Esophagus muscularis mucosa (tissue), 4 donors: ENCODE data around the gene PTBP1. TPM values are rescaled to one million over a fixed set of nuclear protein-coding genes. Genes with fewer than 3 reads are reported as not detected.

Experiments used
- DNase-seq: peaks from one replicate; pipeline ENCODE4 v3.0.0-alpha.2; 2017; ENCODE audit errors: extremely low spot score
- H3K27ac ChIP-seq, 4 donors: fragments of 200-600 bp; sonication (generic); replicated peaks in 1 of 4; 1 replicate in 3 of 4; 2 replicates in 1 of 4; pipeline ENCODE4 v1.5.1; 2016 to 2019; ENCODE audit warnings: mild to moderate bottlenecking in 1 of 4
- H3K27me3 ChIP-seq, 4 donors: fragments of 200-600 bp; sonication (generic); one replicate each; pipeline versions ENCODE4 v1.5.1 to v1.6.0; 2016 to 2019
- H3K36me3 ChIP-seq, 4 donors: fragments of 200-600 bp; sonication (generic); one replicate each; pipeline ENCODE4 v1.5.1; 2016 to 2019
- H3K4me1 ChIP-seq, 4 donors: fragments of 200-600 bp; sonication (generic); one replicate each; pipeline ENCODE4 v1.5.1; 2016 to 2019
- H3K4me3 ChIP-seq, 4 donors: fragments of 200-600 bp; sonication (generic); 1 replicate in 2 of 4; 2 replicates in 2 of 4; pipeline ENCODE4 v1.5.1; 2016 to 2019; ENCODE audit warnings: mild to moderate bottlenecking in 4 of 4, moderate library complexity in 1 of 4
- H3K9me3 ChIP-seq, 4 donors: fragments of 200-600 bp; sonication (generic); 1 replicate in 3 of 4; 2 replicates in 1 of 4; pipeline ENCODE4 v1.5.1; 2016 to 2019
- CTCF ChIP-seq, 3 experiments: fragments of 200-600 bp in 2 of 3; fragments of 450-650 bp in 1 of 3; sonication (generic) in 2 of 3; IDR thresholded peaks; one replicate each; pipeline ENCODE4 v1.5.1; 2017 to 2019; ENCODE audit warnings: antibody characterized with exemption in 3 of 3, mild to moderate bottlenecking in 2 of 3, moderate library complexity in 1 of 3
- EP300 ChIP-seq: sonication (generic); formaldehyde crosslinking; IDR thresholded peaks from one replicate; pipeline ENCODE4 v1.6.1; 2017; ENCODE audit warnings: antibody characterized with exemption
- POLR2A ChIP-seq: fragments of 450-650 bp; IDR thresholded peaks from one replicate; pipeline ENCODE4 v1.6.1; 2017; ENCODE audit warnings: antibody characterized with exemption, moderate library complexity, mild to moderate bottlenecking, low read depth
- POLR2AphosphoS5 ChIP-seq, 2 donors: sonication (generic); formaldehyde crosslinking; IDR thresholded peaks; one replicate each; pipeline ENCODE4 v1.6.1; 2017; ENCODE audit warnings: antibody characterized with exemption in 2 of 2
- WGBS: methylation state at CpG from one replicate; pipeline ENCODE4 v1.1.5; 2018; 5-methylcytosine and 5-hydroxymethylcytosine counted together
- intact Hi-C: fragments of 100-400 bp; cut with DNase I; formaldehyde crosslinking; loops from one replicate; pipeline ENCODE4 v1.15.1; 2023
- total RNA-seq, 4 donors: library from RNA; depleted of rRNA; stranded (reverse); fragments of >200 nt; gene quantifications; one replicate each; pipeline versions ENCODE4 v1.1.0 to v1.2.1, GENCODE V29; 2016

The PTBP1 gene
- total RNA-seq, 4 donors from 2014 or later, result 76.8 to 110 (median 95.3) TPM

GRCh38 chr19:855566-856120, 58.4 kb downstream of the PTBP1 start:
- no peak overlapping the region for H3K27ac ChIP-seq
- H3K9me3 ChIP-seq, result no peaks in the 10 kb centered on the region
- H3K4me3 ChIP-seq, result no peak overlapping the region
- peaks cover 0 to 84% (median 31%) of the 10 kb centered on the region in 4 donors for H3K27me3 ChIP-seq
- DNase-seq, result no peak
- H3K36me3 ChIP-seq, result no peaks in the 10 kb centered on the region
- H3K4me1 ChIP-seq, result peaks cover 11 to 36% (median 30%) of the 10 kb centered on the region in 4 donors
- WGBS, result 73% methylated on average over 27 of the region's 40 CpGs
- TF ChIP-seq CTCF (IDR thresholded peaks at IDR 0.05) (no peak), POLR2A (no peak), EP300 (no peak), POLR2AphosphoS5 (IDR thresholded peaks at IDR 0.05) (no peak)
- intact Hi-C loops, result no loop called here

- no peak for DNase-seq
- no peak overlapping the region for H3K4me3 ChIP-seq
- H3K36me3 ChIP-seq, result no peaks in the 10 kb centered on the region
- intact Hi-C loops, result loop anchor here (2.0 kb wide), 1 partner anchor 63 kb away; no protein-coding TSS in a partner anchor
- no peaks in the 10 kb centered on the region for H3K9me3 ChIP-seq
- WGBS, result 92% methylated on average over 9 of the region's 9 CpGs
- TF ChIP-seq CTCF (IDR thresholded peaks at IDR 0.05) (no peak), EP300 (no peak), POLR2AphosphoS5 (IDR thresholded peaks at IDR 0.05) (no peak), POLR2A (no peak)
- peaks cover 0 to 88% (median 31%) of the 10 kb centered on the region in 4 donors for H3K27me3 ChIP-seq
- H3K27ac ChIP-seq, result peak overlapping the region in 2 of 4 donors; percentile 65 to 79
- H3K4me1 ChIP-seq, result peaks cover 11 to 36% (median 35%) of the 10 kb centered on the region in 4 donors
Observed at GRCh38 chr19:858284-858683, 61.0 kb downstream of the PTBP1 start.

GRCh38 chr19:858868-859843, 61.9 kb downstream of the PTBP1 start, which contains the start of gene CFD:
Gene CFD, plus strand, starts transcription at chr19:859664. Its CDS starts 26 bp downstream, at chr19:859690.
- DNase-seq, result no peak
- no peak for TF ChIP-seq EP300
- peak; percentile 56 for TF ChIP-seq POLR2A
- TF ChIP-seq CTCF (IDR thresholded peaks at IDR 0.05), result no peak
- peak; percentile 27 to 85 for TF ChIP-seq POLR2AphosphoS5 (IDR thresholded peaks at IDR 0.05)

GRCh38 chr19:861141-861755, 64.0 kb downstream of the PTBP1 start:
- whole genome bisulfite sequencing, result 43% methylated on average over 5 of the region's 35 CpGs
- TF ChIP-seq POLR2AphosphoS5 (IDR thresholded peaks at IDR 0.05) (no peak), POLR2A (no peak), CTCF (IDR thresholded peaks at IDR 0.05) (no peak), EP300 (no peak)
- intact Hi-C loops, result loop anchor here (5.0 to 10.0 kb wide), 3 partner anchors 56 to 194 kb away; partner anchors contain the start of gene WDR18
- no peak for DNase-seq
- peak overlapping the region; percentile 47 to 63 (median 48) for H3K4me3 ChIP-seq
- H3K27ac ChIP-seq, result no peak overlapping the region
- peaks cover 0 to 64% (median 29%) of the 10 kb centered on the region in 4 donors for H3K27me3 ChIP-seq
- H3K9me3 ChIP-seq, result no peaks in the 10 kb centered on the region
- no peaks in the 10 kb centered on the region for H3K36me3 ChIP-seq
- peaks cover 16 to 46% (median 44%) of the 10 kb centered on the region in 4 donors for H3K4me1 ChIP-seq

More at GRCh38 chr19:858868-859843, 61.9 kb downstream of the PTBP1 start, which contains the start of gene CFD:
- Histone ChIP-seq H3K27me3 (peaks cover 0 to 83% (median 29%) of the 10 kb centered on the region in 4 donors), H3K4me1 (peaks cover 16 to 45% (median 42%) of the 10 kb centered on the region in 4 donors), H3K27ac (peak within 1 kb of the TSS; percentile 58 to 79 (median 66)), H3K9me3 (no peaks in the 10 kb centered on the region), H3K4me3 (peak within 1 kb of the TSS; percentile 47 to 63 (median 48)), H3K36me3 (no peaks in the 10 kb centered on the region)
- intact Hi-C loops, result loop anchor here (2.0 kb wide), 1 partner anchor 62 kb away; no protein-coding TSS in a partner anchor
- 49% methylated on average over 12 of the region's 24 CpGs for WGBS
